Body of pancreas (tissue), 4 donors: ENCODE data around the gene PICK1. TPM values are rescaled to one million over a fixed set of nuclear protein-coding genes. Genes with fewer than 3 reads are reported as not detected.

Experiments used
- ATAC-seq: fragments of 150-250 bp; one replicate; pipeline ENCODE4 v1.9.1; 2016
- DNase-seq, 4 donors: peaks; one replicate each; pipeline ENCODE4 v3.0.0-alpha.2; 2019
- H3K27ac ChIP-seq, 4 donors: fragments of 200-600 bp; sonication (generic); 1 replicate in 3 of 4; 2 replicates in 1 of 4; pipeline versions ENCODE4 v1.5.1 to v1.6.1; 2016 to 2019; ENCODE audit warnings: mild to moderate bottlenecking in 1 of 4, mixed read lengths in 1 of 4, moderate library complexity in 1 of 4
- H3K27me3 ChIP-seq, 2 donors: fragments of 200-600 bp; sonication (generic); one replicate each; pipeline ENCODE4 v1.6.0; 2016; ENCODE audit warnings: mild to moderate bottlenecking in 1 of 2
- H3K36me3 ChIP-seq, 2 donors: fragments of 200-600 bp; sonication (generic); replicated peaks in 1 of 2; 2 replicates each; pipeline ENCODE4 v1.5.1; 2016; ENCODE audit warnings: low read depth in 2 of 2; ENCODE audit not compliant: insufficient read depth in 1 of 2
- H3K4me1 ChIP-seq: fragments of 200-600 bp; sonication (generic); one replicate; pipeline ENCODE4 v1.6.0; 2016
- H3K4me3 ChIP-seq, 2 donors: fragments of 200-600 bp; sonication (generic); 1 replicate in 1 of 2; 2 replicates in 1 of 2; pipeline ENCODE4 v1.5.1; 2016 to 2019
- H3K9me3 ChIP-seq, 3 donors: fragments of 200-600 bp; sonication (generic); 1 replicate in 2 of 3; 2 replicates in 1 of 3; pipeline ENCODE4 v1.5.1; 2016
- CTCF ChIP-seq, 7 experiments: fragments of 450-650 bp in 4 of 7; fragments of 200-600 bp in 3 of 7; sonication (generic) in 3 of 7; IDR thresholded peaks; one replicate each; pipeline ENCODE4 v1.5.1; 2016 to 2019; ENCODE audit warnings: antibody characterized with exemption in 7 of 7
- POLR2A ChIP-seq, 3 donors: fragments of 450-650 bp; IDR thresholded peaks; one replicate each; pipeline ENCODE4 v1.6.1; 2016; ENCODE audit warnings: antibody characterized with exemption in 3 of 3, mild to moderate bottlenecking in 2 of 3
- WGBS, 2 donors: methylation state at CpG; one replicate each; pipeline ENCODE4 v1.1.5; 2017; 5-methylcytosine and 5-hydroxymethylcytosine counted together
- intact Hi-C: fragments of 100-400 bp; cut with DNase I; formaldehyde crosslinking; loops from one replicate; pipeline ENCODE4 v1.15.1; 2023
- total RNA-seq, 2 donors: library from RNA; depleted of rRNA; stranded (reverse); fragments of >200 nt; gene quantifications; one replicate each; pipeline ENCODE4 v1.1.0, GENCODE V29; 2016

The PICK1 gene
- total RNA-seq, 2 donors from 2014 or later, result 39.7 to 52.4 TPM

- H3K36me3 ChIP-seq, result no peaks in the 10 kb centered on the region
- TF ChIP-seq CTCF (IDR thresholded peaks at IDR 0.05) (no peak), POLR2A (IDR thresholded peaks at IDR 0.05) (no peak)
- peaks cover 23% of the 10 kb centered on the region for H3K4me1 ChIP-seq
- ATAC-seq, result no peak
- 62 to 70% methylated on average over 24 of the region's 24 CpGs for WGBS, 2 donors
- intact Hi-C loops, result no loop called here
- H3K9me3 ChIP-seq, result no peaks in the 10 kb centered on the region
- H3K27me3 ChIP-seq, result peaks cover 0 to 14% of the 10 kb centered on the region in 2 donors
- H3K4me3 ChIP-seq, result no peak overlapping the region
- H3K27ac ChIP-seq, result no peak overlapping the region
- no peak for DNase-seq
Observed at GRCh38 chr22:38082986-38083710, 25.9 kb downstream of the PICK1 start.

DNA sequence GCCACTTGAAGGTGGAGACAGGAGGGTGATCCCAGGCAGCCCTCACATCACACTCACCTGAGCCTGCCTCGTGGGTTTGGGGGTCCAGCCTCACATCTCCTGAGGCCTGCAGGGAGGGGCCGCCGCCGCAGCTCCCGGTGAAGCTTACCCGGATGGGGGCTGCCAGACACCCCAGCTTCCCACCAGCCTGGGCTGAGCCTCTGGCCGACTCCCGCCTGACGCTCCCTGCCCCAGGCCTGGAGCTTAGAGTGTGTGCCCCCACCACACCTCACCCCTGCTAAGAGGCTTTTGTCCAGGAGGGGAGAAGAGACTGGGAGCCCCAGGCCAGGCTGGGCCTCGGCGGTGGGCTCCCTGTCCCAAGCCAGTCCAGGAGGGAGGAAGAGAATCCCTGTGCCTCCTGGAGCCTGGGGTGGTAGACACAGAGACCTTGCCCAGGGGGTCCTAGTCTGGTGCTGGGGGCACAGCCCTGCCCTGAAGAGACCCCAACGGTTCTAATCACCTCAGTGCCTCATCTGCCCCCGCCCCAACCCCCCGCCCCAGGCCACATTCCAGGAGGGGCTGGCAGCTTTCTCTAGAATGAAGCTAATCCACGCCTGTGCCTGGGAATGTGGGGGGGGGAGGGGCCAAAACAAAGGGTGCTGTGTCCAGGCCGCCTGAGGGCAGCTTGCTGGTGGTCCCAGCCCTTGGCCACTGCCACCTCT, 26.9 kb downstream of the PICK1 start, which contains the start of gene SLC16A8:
SLC16A8 (minus strand) TSS at position 254 of the 701 bp plus-strand sequence. CDS start 1,311 bp downstream, outside the sequence.
- Histone ChIP-seq H3K9me3 (no peaks in the 10 kb centered on the region), H3K27ac (no peak within 1 kb of the TSS), H3K4me3 (no peak within 1 kb of the TSS), H3K4me1 (peaks cover 23% of the 10 kb centered on the region), H3K27me3 (peaks cover 0 to 14% of the 10 kb centered on the region in 2 donors), H3K36me3 (no peaks in the 10 kb centered on the region)
- 50 to 78% methylated on average over 1 to 14 of the region's 16 CpGs for WGBS, 2 donors
- no peak for TF ChIP-seq POLR2A (IDR thresholded peaks at IDR 0.05)
- TF ChIP-seq CTCF (IDR thresholded peaks at IDR 0.05), result no peak
- intact Hi-C loops, result no loop called here
- DNase-seq (no peak), ATAC-seq (no peak)

- no peak for DNase-seq
- no peak overlapping the region for H3K27ac ChIP-seq
- ATAC-seq, result no peak
- WGBS, 2 donors, result 89 to 95% methylated on average over 7 to 12 of the region's 12 CpGs
- H3K27me3 ChIP-seq, result peaks cover 0 to 14% of the 10 kb centered on the region in 2 donors
- H3K36me3 ChIP-seq, result no peaks in the 10 kb centered on the region
- intact Hi-C loops, result no loop called here
- H3K9me3 ChIP-seq, result no peaks in the 10 kb centered on the region
- peaks cover 23% of the 10 kb centered on the region for H3K4me1 ChIP-seq
- H3K4me3 ChIP-seq, result no peak overlapping the region
- no peak for TF ChIP-seq CTCF (IDR thresholded peaks at IDR 0.05)
- TF ChIP-seq POLR2A (IDR thresholded peaks at IDR 0.05), result no peak
Observed at GRCh38 chr22:38085056-38085455, 27.9 kb downstream of the PICK1 start.

GRCh38 chr22:38085501-38085900, 28.3 kb downstream of the PICK1 start:
- TF ChIP-seq CTCF (IDR thresholded peaks at IDR 0.05) (no peak), POLR2A (IDR thresholded peaks at IDR 0.05) (no peak)

More at GRCh38 chr22:38085501-38085900, 28.3 kb downstream of the PICK1 start:
- Histone ChIP-seq H3K4me1 (peaks cover 22% of the 10 kb centered on the region), H3K4me3 (no peak overlapping the region), H3K27ac (no peak overlapping the region), H3K36me3 (no peaks in the 10 kb centered on the region), H3K27me3 (peaks cover 0 to 14% of the 10 kb centered on the region in 2 donors), H3K9me3 (no peaks in the 10 kb centered on the region)
- DNase-seq, result no peak
- no peak for ATAC-seq
- WGBS, 2 donors, result 79 to 88% methylated on average over 4 to 5 of the region's 5 CpGs
- intact Hi-C loops, result no loop called here
